BLaER1 treated with 17β-estradiol and CSF1 and Interleukin-3, amounts not matched to agents 10 nM and 100 nM (cell line): Measurements from ENCODE around the gene RBFOX2.

Experiments used
- H3K27ac ChIP-seq, 11 experiments: shearing (Covaris generic); formaldehyde crosslinking; 2 replicates each; pipeline ENCODE4 v1.8.1; 2022
- H3K27me3 ChIP-seq, 11 experiments: shearing (Covaris generic); formaldehyde crosslinking; 2 replicates each; pipeline ENCODE4 v1.8.1; 2022
- H3K36me3 ChIP-seq, 11 experiments: shearing (Covaris generic); formaldehyde crosslinking; 2 replicates each; pipeline ENCODE4 v1.8.1; 2022
- H3K4me1 ChIP-seq, 10 experiments: shearing (Covaris generic); formaldehyde crosslinking; 2 replicates each; pipeline ENCODE4 v1.8.1; 2022
- H3K4me2 ChIP-seq, 11 experiments: shearing (Covaris generic); formaldehyde crosslinking; 2 replicates each; pipeline ENCODE4 v1.8.1; 2022
- H3K4me3 ChIP-seq, 10 experiments: shearing (Covaris generic); formaldehyde crosslinking; 2 replicates each; pipeline ENCODE4 v1.8.1; 2022
- H3K9ac ChIP-seq, 11 experiments: shearing (Covaris generic); formaldehyde crosslinking; 2 replicates each; pipeline ENCODE4 v1.8.1; 2022
- H3K9me3 ChIP-seq, 11 experiments: shearing (Covaris generic); formaldehyde crosslinking; replicated peaks in 1 of 11; 2 replicates each; pipeline ENCODE4 v1.8.1; 2022
- H4K20me1 ChIP-seq, 11 experiments: shearing (Covaris generic); formaldehyde crosslinking; 2 replicates each; pipeline ENCODE4 v1.8.1; 2022
- Cebpa-rat ChIP-seq, 11 experiments: shearing (Covaris generic); IDR thresholded peaks; 2 replicates each; pipeline ENCODE4 v1.8.1; 2022

Gene RBFOX2

GRCh38 chr22:35966314-35967045 is 62.1 kb downstream of the RBFOX2 start:
- no peak overlapping the region for H3K4me3 ChIP-seq
- H3K4me2 ChIP-seq: no peak overlapping the region
- no peak for TF ChIP-seq Cebpa-rat (IDR thresholded peaks at IDR 0.05)
- H4K20me1 ChIP-seq: no peaks in the 10 kb centered on the region
- no peaks in the 10 kb centered on the region for H3K9me3 ChIP-seq
- no peaks in the 10 kb centered on the region for H3K36me3 ChIP-seq
- peaks cover 0 to 4% (median 2%) of the 10 kb centered on the region in 10 experiments; a peak in 16 of 20 replicates for H3K4me1 ChIP-seq
- H3K27me3 ChIP-seq: no peaks in the 10 kb centered on the region
- H3K27ac ChIP-seq: no peak overlapping the region
- H3K9ac ChIP-seq: no peak overlapping the region

- Histone ChIP-seq H3K27me3 (no peaks in the 10 kb centered on the region), H3K9me3 (no peaks in the 10 kb centered on the region), H3K36me3 (no peaks in the 10 kb centered on the region), H3K27ac (no peak overlapping the region), H3K9ac (no peak overlapping the region), H4K20me1 (no peaks in the 10 kb centered on the region), H3K4me2 (no peak overlapping the region), H3K4me1 (peaks cover 0 to 5% (median 0%) of the 10 kb centered on the region in 10 experiments; a peak in 1 of 20 replicates), H3K4me3 (no peak overlapping the region)
- TF ChIP-seq Cebpa-rat (IDR thresholded peaks at IDR 0.05): no peak
Measured at GRCh38 chr22:35963237-35963810, 65.3 kb downstream of the RBFOX2 start.

- Histone ChIP-seq H3K4me1 (peaks cover 0 to 5% (median 0%) of the 10 kb centered on the region in 10 experiments; a peak in 1 of 20 replicates), H3K4me3 (no peak overlapping the region), H3K4me2 (no peak overlapping the region), H3K27ac (no peak overlapping the region), H3K9ac (no peak overlapping the region), H4K20me1 (no peaks in the 10 kb centered on the region), H3K27me3 (no peaks in the 10 kb centered on the region), H3K9me3 (no peaks in the 10 kb centered on the region), H3K36me3 (no peaks in the 10 kb centered on the region)
- TF ChIP-seq Cebpa-rat (IDR thresholded peaks at IDR 0.05): no peak
Measured at GRCh38 chr22:35961480-35962295, 66.9 kb downstream of the RBFOX2 start.

GRCh38 chr22:35960854-35961253 is 67.8 kb downstream of the RBFOX2 start:
- H3K27me3 ChIP-seq: no peaks in the 10 kb centered on the region
- peaks cover 0 to 5% (median 0%) of the 10 kb centered on the region in 10 experiments; a peak in 1 of 20 replicates for H3K4me1 ChIP-seq
- no peaks in the 10 kb centered on the region for H4K20me1 ChIP-seq
- no peak overlapping the region for H3K27ac ChIP-seq
- TF ChIP-seq Cebpa-rat (IDR thresholded peaks at IDR 0.05): no peak
- H3K36me3 ChIP-seq: no peaks in the 10 kb centered on the region
- H3K9me3 ChIP-seq: no peaks in the 10 kb centered on the region
- no peak overlapping the region for H3K4me3 ChIP-seq
- no peak overlapping the region for H3K4me2 ChIP-seq
- H3K9ac ChIP-seq: no peak overlapping the region

DNA sequence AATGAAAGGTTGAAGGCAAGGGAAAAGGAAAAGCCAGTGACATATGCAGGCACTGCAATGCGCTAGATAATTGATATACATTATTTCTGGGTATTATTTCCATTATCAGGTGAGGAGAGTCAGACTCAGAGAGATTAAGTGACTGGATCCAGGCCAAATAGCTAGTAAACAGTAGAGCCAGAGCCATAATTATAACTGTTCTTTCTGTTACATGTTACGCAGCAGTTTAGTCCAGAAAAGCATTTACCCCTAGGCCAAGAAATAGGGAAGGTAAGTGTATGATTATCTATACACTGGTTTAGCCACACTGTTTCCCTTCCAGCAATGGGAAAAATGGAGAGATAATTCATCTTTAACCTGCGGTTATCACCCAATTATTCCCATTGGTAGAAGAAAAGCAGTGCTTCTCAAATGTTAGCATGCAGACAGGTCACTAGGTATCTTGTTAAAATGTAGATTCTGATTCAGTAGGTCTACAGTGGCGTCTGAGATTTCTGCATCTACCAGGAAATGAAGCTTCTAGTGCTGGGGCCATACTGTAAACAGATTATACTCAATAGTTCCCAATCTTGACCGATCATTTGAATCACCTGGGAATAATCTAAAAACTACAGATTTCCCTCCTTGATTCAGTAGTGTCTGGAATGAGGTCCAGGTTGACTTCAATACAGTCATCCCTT is 69.4 kb downstream of the RBFOX2 start:
- H3K4me3 ChIP-seq: no peak overlapping the region
- H3K9me3 ChIP-seq: no peaks in the 10 kb centered on the region
- no peak overlapping the region for H3K9ac ChIP-seq
- H3K27ac ChIP-seq: no peak overlapping the region
- peaks cover 0 to 5% (median 0%) of the 10 kb centered on the region in 10 experiments; a peak in 1 of 20 replicates for H3K4me1 ChIP-seq
- no peak for TF ChIP-seq Cebpa-rat (IDR thresholded peaks at IDR 0.05)
- H4K20me1 ChIP-seq: no peaks in the 10 kb centered on the region
- no peaks in the 10 kb centered on the region for H3K36me3 ChIP-seq
- no peak overlapping the region for H3K4me2 ChIP-seq
- no peaks in the 10 kb centered on the region for H3K27me3 ChIP-seq

DNA sequence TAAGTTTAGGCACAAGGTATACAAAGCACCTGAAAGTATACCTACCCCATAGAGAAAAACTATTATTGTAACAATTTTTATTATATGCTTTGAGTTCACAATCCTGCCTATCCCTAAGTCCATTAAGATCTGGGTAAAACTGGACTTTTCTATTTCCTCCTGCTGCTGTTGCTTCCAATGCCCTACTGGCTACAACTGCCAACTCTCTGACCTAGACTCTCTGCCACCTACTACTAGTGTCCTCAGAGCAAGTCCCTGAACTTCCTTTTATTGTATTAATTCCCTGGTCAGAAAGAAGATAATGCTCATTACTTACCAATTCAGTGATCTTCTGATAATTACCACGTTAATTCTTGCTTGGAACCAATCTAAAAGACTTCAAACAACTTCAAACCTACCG is 70.3 kb downstream of the RBFOX2 start:
- H3K4me1 ChIP-seq: peaks cover 0 to 5% (median 0%) of the 10 kb centered on the region in 10 experiments; a peak in 1 of 20 replicates
- H3K9ac ChIP-seq: no peak overlapping the region
- H3K36me3 ChIP-seq: no peaks in the 10 kb centered on the region
- no peak overlapping the region for H3K27ac ChIP-seq
- no peak overlapping the region for H3K4me2 ChIP-seq
- no peaks in the 10 kb centered on the region for H3K9me3 ChIP-seq
- H4K20me1 ChIP-seq: no peaks in the 10 kb centered on the region
- H3K27me3 ChIP-seq: no peaks in the 10 kb centered on the region
- H3K4me3 ChIP-seq: no peak overlapping the region
- no peak for TF ChIP-seq Cebpa-rat (IDR thresholded peaks at IDR 0.05)

DNA sequence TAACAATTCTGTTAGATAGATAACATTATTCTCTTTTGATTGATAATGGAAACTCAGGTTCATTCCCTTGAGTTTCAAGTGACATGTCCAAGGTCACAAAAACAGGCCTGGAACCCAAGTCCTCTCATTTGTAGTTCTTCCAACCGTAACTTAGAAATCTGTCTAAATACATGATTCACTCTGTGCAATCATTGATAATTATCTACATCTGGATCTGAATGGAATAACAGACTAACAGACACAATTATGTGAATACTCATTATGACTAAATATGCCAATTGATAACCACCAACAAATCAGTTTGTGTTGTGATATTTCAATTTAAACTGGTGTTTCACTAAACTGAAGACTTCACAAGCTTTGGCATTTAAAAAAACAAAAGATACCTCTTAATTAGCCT is 71.0 kb downstream of the RBFOX2 start:
- H3K36me3 ChIP-seq: no peaks in the 10 kb centered on the region
- TF ChIP-seq Cebpa-rat (IDR thresholded peaks at IDR 0.05): no peak
- H3K9ac ChIP-seq: no peak overlapping the region
- no peaks in the 10 kb centered on the region for H4K20me1 ChIP-seq
- H3K27me3 ChIP-seq: no peaks in the 10 kb centered on the region
- no peaks in the 10 kb centered on the region for H3K9me3 ChIP-seq
- no peak overlapping the region for H3K4me2 ChIP-seq
- peaks cover 0 to 5% (median 0%) of the 10 kb centered on the region in 10 experiments; a peak in 1 of 20 replicates for H3K4me1 ChIP-seq
- no peak overlapping the region for H3K27ac ChIP-seq
- no peak overlapping the region for H3K4me3 ChIP-seq

- Histone ChIP-seq H3K4me1 (peaks cover 0 to 5% (median 0%) of the 10 kb centered on the region in 10 experiments; a peak in 1 of 20 replicates), H3K4me2 (no peak overlapping the region), H4K20me1 (no peaks in the 10 kb centered on the region), H3K27me3 (no peaks in the 10 kb centered on the region), H3K9me3 (no peaks in the 10 kb centered on the region), H3K9ac (no peak overlapping the region), H3K27ac (no peak overlapping the region), H3K36me3 (no peaks in the 10 kb centered on the region), H3K4me3 (no peak overlapping the region)
- TF ChIP-seq Cebpa-rat (IDR thresholded peaks at IDR 0.05): no peak
Measured at GRCh38 chr22:35956850-35957249, 71.8 kb downstream of the RBFOX2 start.

DNA sequence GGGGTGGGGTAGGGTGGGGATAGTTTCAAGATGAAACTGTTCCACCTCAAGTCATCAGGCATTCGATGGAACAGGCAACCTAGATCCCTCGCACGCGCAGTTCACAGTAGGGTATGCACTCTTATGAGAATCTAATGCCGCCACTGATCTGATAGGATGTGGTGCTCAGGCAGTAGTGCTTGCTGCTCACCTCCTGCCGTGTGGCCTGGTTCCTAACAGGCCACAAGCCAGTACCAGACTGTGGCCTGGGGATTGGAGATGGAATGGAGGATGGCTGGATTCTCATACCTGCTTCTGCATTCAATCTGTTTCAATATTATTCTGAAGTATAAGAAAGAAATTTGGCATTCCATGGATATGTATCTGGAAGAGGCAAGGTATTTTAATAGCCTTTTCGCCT is 73.1 kb downstream of the RBFOX2 start:
- Histone ChIP-seq H3K4me2 (no peak overlapping the region), H3K27ac (no peak overlapping the region), H4K20me1 (no peaks in the 10 kb centered on the region), H3K36me3 (no peaks in the 10 kb centered on the region), H3K4me3 (no peak overlapping the region), H3K27me3 (no peaks in the 10 kb centered on the region), H3K9ac (no peak overlapping the region), H3K4me1 (no peaks in the 10 kb centered on the region), H3K9me3 (no peaks in the 10 kb centered on the region)
- TF ChIP-seq Cebpa-rat (IDR thresholded peaks at IDR 0.05): no peak
